H9 (cell line): ENCODE measurements around the gene DMRT3. TPM values are rescaled to one million over a fixed set of nuclear protein-coding genes. Genes with fewer than 3 reads are reported as not detected.
A peak's percentile ranks its signal among the peaks of the same experiment; 100 is the strongest.

Source experiments
- DNase-seq: peaks from one replicate; pipeline ENCODE4 v3.0.0-alpha.2; 2017
- H2AFZ ChIP-seq: one replicate; pipeline ENCODE4 v1.6.1; 2013; ENCODE audit warnings: mild to moderate bottlenecking, low read length, control low read depth, moderate library complexity
- H2AK5ac ChIP-seq: 2 replicates; pipeline ENCODE4 v1.6.1; 2013; ENCODE audit warnings: low read length, control low read depth, mixed read lengths; ENCODE audit not compliant: insufficient read length
- H2BK120ac ChIP-seq: one replicate; pipeline ENCODE4 v1.6.1; 2013; ENCODE audit warnings: low read depth, mild to moderate bottlenecking, low read length, control low read depth, inconsistent platforms; ENCODE audit not compliant: poor library complexity, severe bottlenecking
- H2BK12ac ChIP-seq: 2 replicates; pipeline ENCODE4 v1.6.1; 2013; ENCODE audit warnings: low read length, control low read depth, mixed read lengths, low read depth; ENCODE audit not compliant: insufficient read length
- H2BK15ac ChIP-seq: 2 replicates; pipeline ENCODE4 v1.6.1; 2013; ENCODE audit warnings: low read depth, low read length, control low read depth
- H2BK20ac ChIP-seq: one replicate; pipeline ENCODE4 v1.6.1; 2013; ENCODE audit warnings: low read depth, mild to moderate bottlenecking, low read length, control low read depth, inconsistent platforms; ENCODE audit not compliant: poor library complexity, severe bottlenecking
- H2BK5ac ChIP-seq: 2 replicates; pipeline ENCODE4 v1.6.1; 2013; ENCODE audit warnings: low read length, control low read depth, mixed read lengths; ENCODE audit not compliant: insufficient read length
- H3K14ac ChIP-seq: 2 replicates; pipeline ENCODE4 v1.6.1; 2013; ENCODE audit warnings: low read length, control low read depth; ENCODE audit not compliant: insufficient read depth
- H3K18ac ChIP-seq: 2 replicates; pipeline ENCODE4 v1.6.1; 2013; ENCODE audit warnings: low read depth, mild to moderate bottlenecking, mixed read lengths, low read length, control low read depth; ENCODE audit not compliant: insufficient read length
- H3K23ac ChIP-seq: 2 replicates; pipeline ENCODE4 v1.6.1; 2013; ENCODE audit warnings: low read length, control low read depth, mixed read lengths, low read depth; ENCODE audit not compliant: insufficient read length
- H3K23me2 ChIP-seq: 2 replicates; pipeline ENCODE4 v1.6.1; 2013; ENCODE audit warnings: low read depth, mild to moderate bottlenecking, mixed read lengths, low read length, control low read depth; ENCODE audit not compliant: insufficient read length, poor library complexity, severe bottlenecking
- H3K27ac ChIP-seq: 2 replicates; pipeline ENCODE4 v1.5.1; 2013; ENCODE audit warnings: low read length, control low read depth, mixed read lengths, low read depth; ENCODE audit not compliant: insufficient read length
- H3K27me3 ChIP-seq: 2 replicates; pipeline ENCODE4 v1.6.1; 2013; ENCODE audit warnings: low read length, control low read depth, inconsistent platforms; ENCODE audit not compliant: insufficient read depth
- H3K4ac ChIP-seq: 2 replicates; pipeline ENCODE4 v1.6.1; 2013; ENCODE audit warnings: low read depth, mild to moderate bottlenecking, control low read depth, inconsistent platforms, low read length, moderate library complexity
- H3K4me1 ChIP-seq: 2 replicates; pipeline ENCODE4 v1.6.1; 2013; ENCODE audit warnings: low read length, control low read depth, inconsistent platforms; ENCODE audit not compliant: insufficient read depth
- H3K4me2 ChIP-seq: 2 replicates; pipeline ENCODE4 v1.6.1; 2013; ENCODE audit warnings: low read length, control low read depth, mixed read lengths; ENCODE audit not compliant: insufficient read length, insufficient read depth
- H3K56ac ChIP-seq: 2 replicates; pipeline ENCODE4 v1.6.1; 2013; ENCODE audit warnings: low read depth, mild to moderate bottlenecking, mixed read lengths, low read length, control low read depth; ENCODE audit not compliant: insufficient read length
- H3K79me1 ChIP-seq: 2 replicates; pipeline ENCODE4 v1.6.1; 2013; ENCODE audit warnings: low read depth, mild to moderate bottlenecking, moderate library complexity, low read length, control low read depth, inconsistent platforms; ENCODE audit not compliant: insufficient read depth, poor library complexity, severe bottlenecking
- H3K79me2 ChIP-seq: 2 replicates; pipeline ENCODE4 v1.6.1; 2013; ENCODE audit warnings: low read length, control low read depth, inconsistent platforms; ENCODE audit not compliant: insufficient read depth
- H3K9ac ChIP-seq: 2 replicates; pipeline ENCODE4 v1.6.1; 2013; ENCODE audit warnings: low read length, control low read depth, mixed read lengths; ENCODE audit not compliant: insufficient read length; ENCODE audit errors: extremely low read depth
- H3K9me3 ChIP-seq: one replicate; pipeline ENCODE4 v1.6.1; 2013; ENCODE audit warnings: low read depth, low read length, inconsistent platforms; ENCODE audit not compliant: control insufficient read depth
- H3T11ph ChIP-seq: one replicate; pipeline ENCODE4 v1.6.1; 2013; ENCODE audit warnings: mild to moderate bottlenecking, low read length, control low read depth, inconsistent platforms
- H4K20me1 ChIP-seq: one replicate; pipeline ENCODE4 v1.6.1; 2013; ENCODE audit not compliant: control insufficient read depth, insufficient read length, insufficient read depth
- H4K5ac ChIP-seq: 2 replicates; pipeline ENCODE4 v1.6.1; 2013; ENCODE audit warnings: low read depth, mild to moderate bottlenecking, mixed read lengths, low read length, control low read depth; ENCODE audit not compliant: insufficient read length
- H4K8ac ChIP-seq: replicated peaks from 2 replicates; pipeline ENCODE4 v1.6.1; 2013; ENCODE audit warnings: low read length, control low read depth, mixed read lengths, low read depth; ENCODE audit not compliant: insufficient read length
- H4K91ac ChIP-seq: 2 replicates; pipeline ENCODE4 v1.6.1; 2013; ENCODE audit warnings: low read depth, mild to moderate bottlenecking, moderate library complexity, mixed read lengths, low read length, control low read depth; ENCODE audit not compliant: insufficient read length
- H3K27ac Mint-ChIP-seq, 3 experiments: 2 replicates in 2 of 3; 3 replicates in 1 of 3; pipeline ENCODE4 v1.8.0; 2020 to 2021; ENCODE audit warnings: mixed read lengths in 3 of 3, mild to moderate bottlenecking in 1 of 3, moderate library complexity in 1 of 3
- H3K27me3 Mint-ChIP-seq: 2 replicates; pipeline ENCODE4 v1.8.0; 2021; ENCODE audit warnings: low read depth, mild to moderate bottlenecking, moderate library complexity, mixed read lengths
- H3K36me3 Mint-ChIP-seq, 3 experiments: 2 replicates in 2 of 3; 3 replicates in 1 of 3; pipeline ENCODE4 v1.8.0; 2020 to 2021; ENCODE audit warnings: low read depth in 3 of 3, mixed read lengths in 3 of 3; ENCODE audit not compliant: insufficient read depth in 1 of 3
- H3K4me1 Mint-ChIP-seq, 2 experiments: 2 replicates each; pipeline ENCODE4 v1.8.0; 2020; ENCODE audit warnings: mixed read lengths in 2 of 2
- H3K4me3 Mint-ChIP-seq, 2 experiments: 2 replicates in 1 of 2; 3 replicates in 1 of 2; pipeline ENCODE4 v1.8.0; 2020 to 2021; ENCODE audit warnings: mild to moderate bottlenecking in 2 of 2, mixed read lengths in 2 of 2, moderate library complexity in 1 of 2
- H3K9me3 Mint-ChIP-seq, 2 experiments: 2 replicates in 1 of 2; 3 replicates in 1 of 2; pipeline ENCODE4 v1.8.0; 2020; ENCODE audit warnings: mild to moderate bottlenecking in 2 of 2, mixed read lengths in 2 of 2, moderate library complexity in 1 of 2
- CTCF ChIP-seq: fragments of 200-600 bp; sonication (generic); conservative IDR thresholded peaks from 3 replicates; pipeline ENCODE4 v1.8.0; 2021; ENCODE audit warnings: antibody characterized with exemption, mild to moderate bottlenecking
- WGBS: extraction: QIAGEN DNeasy Blood & Tissue Kit; methylation state at CpG from one replicate; pipeline ENCODE4 v1.1.7; 2013; ENCODE audit warnings: missing lambda C conversion rate, low lambda C conversion rate, mixed read lengths; ENCODE audit not compliant: insufficient read length; ENCODE audit errors: extremely low coverage; 5-methylcytosine and 5-hydroxymethylcytosine counted together
- total RNA-seq: library from RNA; stranded (reverse); gene quantifications from 2 replicates; pipeline ENCODE4 v1.2.1, GENCODE V29; 2021

DMRT3 gene
- total RNA-seq, 1 experiment from 2014 or later, result not detected

- Histone ChIP-seq H3K79me1 (no peaks in the 10 kb centered on the region), H4K8ac (no peak overlapping the region), H2BK12ac (no peak overlapping the region), H3K4me1 (peaks cover 2% of the 10 kb centered on the region; the same call in 1 of the 2 replicates), H2BK5ac (no peak overlapping the region), H3K14ac (no peak overlapping the region), H2AK5ac (no peak overlapping the region), H3K4ac (no peak overlapping the region), H2AFZ (no peak overlapping the region), H3K9me3 (no peaks in the 10 kb centered on the region), H3K23me2 (peaks cover 22% of the 10 kb centered on the region), H4K5ac (no peak overlapping the region), H2BK120ac (no peak overlapping the region), H3T11ph (no peak overlapping the region), H3K56ac (no peak overlapping the region), H3K18ac (no peak overlapping the region), H3K27me3 (peaks cover 45% of the 10 kb centered on the region; the same call in 1 of the 2 replicates), H4K20me1 (no peaks in the 10 kb centered on the region), H3K27ac (no peak overlapping the region), H3K79me2 (no peaks in the 10 kb centered on the region), H3K9ac (no peak overlapping the region), H4K91ac (no peak overlapping the region), H2BK20ac (no peak overlapping the region), H3K23ac (no peak overlapping the region), H2BK15ac (no peak overlapping the region), H3K4me2 (peak overlapping the region; percentile 58)
- peaks cover 98% of the 10 kb centered on the region for H3K27me3 Mint-ChIP-seq
- H3K4me1 Mint-ChIP-seq, result peaks cover 16 to 31% of the 10 kb centered on the region in 2 experiments
- no peak for TF ChIP-seq CTCF
- peak overlapping the region in 1 of 2 experiments; percentile 71; a peak in 3 of 5 replicates for H3K4me3 Mint-ChIP-seq
- H3K27ac Mint-ChIP-seq, result peak overlapping the region in 1 of 3 experiments; percentile 0; a peak in 1 of 7 replicates
- no peaks in the 10 kb centered on the region; a peak in 1 of 7 replicates for H3K36me3 Mint-ChIP-seq
- peak; percentile 76 for DNase-seq
- no peaks in the 10 kb centered on the region; a peak in 3 of 5 replicates for H3K9me3 Mint-ChIP-seq
- no CpG with 5 or more reads among the region's 15 CpGs for WGBS
Measured at GRCh38 chr9:967903-968641, 8.4 kb upstream of the DMRT3 start.
